ENCODE measurements around the gene GPR132. TPM values are rescaled to one million over a fixed set of nuclear protein-coding genes. Genes with fewer than 3 reads are reported as not detected.

Gene GPR132
- total RNA-seq, 1 experiment from 2014 or later = 0.10 TPM

DNA sequence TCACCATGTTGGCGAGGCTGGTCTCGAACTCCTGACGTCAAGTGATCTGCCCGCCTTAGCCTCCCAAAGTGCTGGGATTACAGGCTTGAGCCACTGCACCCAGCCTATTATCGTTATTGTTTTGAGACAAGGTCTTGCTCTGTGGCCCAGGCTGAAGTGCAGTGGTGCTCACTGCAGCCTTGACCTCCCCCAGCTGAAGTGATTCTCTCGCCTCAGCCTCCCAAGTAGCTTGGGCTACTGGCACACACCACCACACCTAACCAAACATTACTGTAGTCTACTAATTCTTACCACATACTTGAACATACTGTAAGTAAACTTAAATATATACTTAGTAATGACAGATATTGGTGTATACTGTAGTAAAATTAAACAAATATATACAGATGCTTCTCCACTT is 39.8 kb downstream of the GPR132 start:
- ATAC-seq = no peak
- DNase-seq (ENCODE audit: low read depth, low spot score) = no peak
- Histone ChIP-seq H3K9me2 (ENCODE audit: insufficient read depth) (no peaks in the 10 kb centered on the region), H3K4me2 (ENCODE audit: low read length) (peak overlapping the region; percentile 94), H3K27me3 (ENCODE audit: insufficient read depth, low read length) (no peaks in the 10 kb centered on the region), H3K27ac (ENCODE audit: low read depth, low read length) (no peak overlapping the region), H3K4me3 (replicated peaks in 1 of 2; ENCODE audit: low read depth in 1 of 2, low read length in 2 of 2) (no peak overlapping the region), H4K20me1 (ENCODE audit: insufficient read depth) (no peaks in the 10 kb centered on the region), H3K9ac (ENCODE audit: low read length) (peak overlapping the region; percentile 26; the same call in 1 of the 2 replicates), H3K36me3 (ENCODE audit: control insufficient read depth in 1 of 2, insufficient read depth in 2 of 2, low read length in 2 of 2) (no peaks in the 10 kb centered on the region), H3K4me1 (ENCODE audit: control insufficient read depth in 1 of 2, insufficient read depth in 2 of 2, low read length in 2 of 2) (peaks cover 31 to 63% of the 10 kb centered on the region in 2 experiments), H3K79me2 (ENCODE audit: insufficient read depth, low read length) (peaks cover 16% of the 10 kb centered on the region), H2AFZ (ENCODE audit: low read depth, low read length, poor library complexity, severe bottlenecking) (no peak overlapping the region), H3K9me3 (ENCODE audit: control insufficient read depth in 1 of 2, insufficient read depth in 1 of 2, low read depth in 1 of 2, low read length in 2 of 2) (no peaks in the 10 kb centered on the region)
- TF ChIP-seq, protein P1, sequence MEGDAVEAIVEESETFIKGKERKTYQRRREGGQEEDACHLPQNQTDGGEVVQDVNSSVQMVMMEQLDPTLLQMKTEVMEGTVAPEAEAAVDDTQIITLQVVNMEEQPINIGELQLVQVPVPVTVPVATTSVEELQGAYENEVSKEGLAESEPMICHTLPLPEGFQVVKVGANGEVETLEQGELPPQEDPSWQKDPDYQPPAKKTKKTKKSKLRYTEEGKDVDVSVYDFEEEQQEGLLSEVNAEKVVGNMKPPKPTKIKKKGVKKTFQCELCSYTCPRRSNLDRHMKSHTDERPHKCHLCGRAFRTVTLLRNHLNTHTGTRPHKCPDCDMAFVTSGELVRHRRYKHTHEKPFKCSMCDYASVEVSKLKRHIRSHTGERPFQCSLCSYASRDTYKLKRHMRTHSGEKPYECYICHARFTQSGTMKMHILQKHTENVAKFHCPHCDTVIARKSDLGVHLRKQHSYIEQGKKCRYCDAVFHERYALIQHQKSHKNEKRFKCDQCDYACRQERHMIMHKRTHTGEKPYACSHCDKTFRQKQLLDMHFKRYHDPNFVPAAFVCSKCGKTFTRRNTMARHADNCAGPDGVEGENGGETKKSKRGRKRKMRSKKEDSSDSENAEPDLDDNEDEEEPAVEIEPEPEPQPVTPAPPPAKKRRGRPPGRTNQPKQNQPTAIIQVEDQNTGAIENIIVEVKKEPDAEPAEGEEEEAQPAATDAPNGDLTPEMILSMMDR (IDR thresholded peaks at IDR 0.05 in 2 of 3, conservative IDR thresholded peaks at IDR 0.05 in 1 of 3; ENCODE audit: borderline replicate concordance in 1 of 3, insufficient read depth in 1 of 3, low read depth in 2 of 3, low read length in 2 of 3) = no peak
- TF ChIP-seq SRF (IDR thresholded peaks at IDR 0.05; ENCODE audit: low read depth) = no peak
- ChIA-PET POLR2A (interaction anchor here (0.8 to 1.3 kb wide), 2 partner anchors 53 to 486 kb away, joined by 3 to 5 read pairs; no protein-coding TSS in a partner anchor), CTCF (interaction anchor here (1.0 to 1.6 kb wide), 2 partner anchors 11 to 21 kb away, joined by 3 to 5 read pairs; no protein-coding TSS in a partner anchor), RAD21 (ENCODE audit: low non-redundant PET in 1 of 2, low total read pairs in 2 of 2, uncharacterized antibody in 2 of 2, unreplicated experiment in 2 of 2) (no interaction called here)
- BruUV-seq (replicated peaks) = no TSS peak
- intact Hi-C loops (cut with micrococcal nuclease) = no loop called here

DNA sequence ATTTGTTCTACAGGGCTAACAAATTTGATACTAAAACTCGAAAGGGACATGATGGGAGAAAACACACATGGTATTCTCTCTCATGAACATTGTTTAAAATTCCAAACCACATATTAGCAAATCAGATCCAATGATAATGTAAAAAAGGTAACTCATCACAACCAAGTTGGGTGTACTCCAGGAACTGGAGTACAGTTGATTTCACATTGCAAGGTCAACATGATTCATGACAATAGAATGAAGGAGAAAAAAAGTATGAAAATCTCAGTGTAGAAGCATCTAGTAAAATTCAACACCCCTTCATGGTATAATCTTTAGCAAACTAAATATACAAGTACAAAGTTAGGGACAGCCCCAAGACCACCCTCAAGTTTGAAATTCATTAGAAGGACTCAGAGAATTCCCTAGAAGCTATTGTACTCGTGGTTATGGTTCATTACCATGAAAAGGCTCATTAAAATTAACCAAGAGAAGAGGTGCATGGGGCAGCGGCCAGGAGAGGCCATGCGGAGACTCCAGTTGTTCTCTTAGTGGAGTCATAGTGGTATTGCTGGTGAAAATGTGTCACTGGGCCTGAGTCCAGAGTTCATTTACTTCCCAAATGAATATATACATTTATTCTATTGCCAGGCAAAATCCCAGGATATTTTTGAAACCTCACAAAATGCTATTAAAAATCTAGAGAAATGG is 41.3 kb downstream of the GPR132 start:
- ChIA-PET RAD21 (ENCODE audit: low non-redundant PET in 1 of 2, low total read pairs in 2 of 2, uncharacterized antibody in 2 of 2, unreplicated experiment in 2 of 2) (no interaction called here), CTCF (interaction anchor here (1.6 kb wide), 1 partner anchor 22 kb away, joined by 5 read pairs; no protein-coding TSS in a partner anchor), POLR2A (no interaction called here)
- Histone ChIP-seq H3K27ac (ENCODE audit: low read depth, low read length) (peak overlapping the region; percentile 31; the same call in 1 of the 2 replicates), H3K9me3 (ENCODE audit: control insufficient read depth in 1 of 2, insufficient read depth in 1 of 2, low read depth in 1 of 2, low read length in 2 of 2) (no peaks in the 10 kb centered on the region), H2AFZ (ENCODE audit: low read depth, low read length, poor library complexity, severe bottlenecking) (no peak overlapping the region), H3K4me3 (replicated peaks in 1 of 2; ENCODE audit: low read depth in 1 of 2, low read length in 2 of 2) (peak overlapping the region in 1 of 2 experiments; percentile 21; a peak in 1 of 4 replicates), H3K36me3 (ENCODE audit: control insufficient read depth in 1 of 2, insufficient read depth in 2 of 2, low read length in 2 of 2) (peaks cover 0 to 10% of the 10 kb centered on the region in 2 experiments; a peak in 1 of 4 replicates), H3K27me3 (ENCODE audit: insufficient read depth, low read length) (no peaks in the 10 kb centered on the region), H3K4me2 (ENCODE audit: low read length) (peak overlapping the region; percentile 94), H4K20me1 (ENCODE audit: insufficient read depth) (peaks cover 7% of the 10 kb centered on the region; the same call in 1 of the 2 replicates), H3K4me1 (ENCODE audit: control insufficient read depth in 1 of 2, insufficient read depth in 2 of 2, low read length in 2 of 2) (peaks cover 38 to 73% of the 10 kb centered on the region in 2 experiments), H3K9me2 (ENCODE audit: insufficient read depth) (no peaks in the 10 kb centered on the region), H3K9ac (ENCODE audit: low read length) (peak overlapping the region; percentile 93), H3K79me2 (ENCODE audit: insufficient read depth, low read length) (peaks cover 31% of the 10 kb centered on the region)
- BruUV-seq (replicated peaks) = no TSS peak
- DNase-seq (ENCODE audit: low read depth, low spot score) = peak; percentile 18
- no peak for ATAC-seq
- intact Hi-C loops (cut with micrococcal nuclease) = no loop called here
- TF ChIP-seq FOSL1 (IDR thresholded peaks at IDR 0.05; ENCODE audit: low read depth) (no peak), ZNF274 (IDR thresholded peaks at IDR 0.05; ENCODE audit: low read depth, low read length) (no peak), TCF7L2 (IDR thresholded peaks at IDR 0.05; ENCODE audit: borderline replicate concordance, extremely low read depth, insufficient read depth, insufficient read length) (no peak), ZFX (IDR thresholded peaks at IDR 0.05) (no peak), POLR2AphosphoS5 (IDR thresholded peaks at IDR 0.05; ENCODE audit: low read depth, low read length) (no peak; the same call in 1 of the 2 replicates), POLR2A (IDR thresholded peaks at IDR 0.05; ENCODE audit: borderline replicate concordance, extremely low read depth, insufficient read depth, insufficient read length) (no peak)
- TF ChIP-seq, protein P2, sequence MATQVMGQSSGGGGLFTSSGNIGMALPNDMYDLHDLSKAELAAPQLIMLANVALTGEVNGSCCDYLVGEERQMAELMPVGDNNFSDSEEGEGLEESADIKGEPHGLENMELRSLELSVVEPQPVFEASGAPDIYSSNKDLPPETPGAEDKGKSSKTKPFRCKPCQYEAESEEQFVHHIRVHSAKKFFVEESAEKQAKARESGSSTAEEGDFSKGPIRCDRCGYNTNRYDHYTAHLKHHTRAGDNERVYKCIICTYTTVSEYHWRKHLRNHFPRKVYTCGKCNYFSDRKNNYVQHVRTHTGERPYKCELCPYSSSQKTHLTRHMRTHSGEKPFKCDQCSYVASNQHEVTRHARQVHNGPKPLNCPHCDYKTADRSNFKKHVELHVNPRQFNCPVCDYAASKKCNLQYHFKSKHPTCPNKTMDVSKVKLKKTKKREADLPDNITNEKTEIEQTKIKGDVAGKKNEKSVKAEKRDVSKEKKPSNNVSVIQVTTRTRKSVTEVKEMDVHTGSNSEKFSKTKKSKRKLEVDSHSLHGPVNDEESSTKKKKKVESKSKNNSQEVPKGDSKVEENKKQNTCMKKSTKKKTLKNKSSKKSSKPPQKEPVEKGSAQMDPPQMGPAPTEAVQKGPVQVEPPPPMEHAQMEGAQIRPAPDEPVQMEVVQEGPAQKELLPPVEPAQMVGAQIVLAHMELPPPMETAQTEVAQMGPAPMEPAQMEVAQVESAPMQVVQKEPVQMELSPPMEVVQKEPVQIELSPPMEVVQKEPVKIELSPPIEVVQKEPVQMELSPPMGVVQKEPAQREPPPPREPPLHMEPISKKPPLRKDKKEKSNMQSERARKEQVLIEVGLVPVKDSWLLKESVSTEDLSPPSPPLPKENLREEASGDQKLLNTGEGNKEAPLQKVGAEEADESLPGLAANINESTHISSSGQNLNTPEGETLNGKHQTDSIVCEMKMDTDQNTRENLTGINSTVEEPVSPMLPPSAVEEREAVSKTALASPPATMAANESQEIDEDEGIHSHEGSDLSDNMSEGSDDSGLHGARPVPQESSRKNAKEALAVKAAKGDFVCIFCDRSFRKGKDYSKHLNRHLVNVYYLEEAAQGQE (IDR thresholded peaks at IDR 0.05; ENCODE audit: low read depth) = no peak
- TF ChIP-seq, protein P3, sequence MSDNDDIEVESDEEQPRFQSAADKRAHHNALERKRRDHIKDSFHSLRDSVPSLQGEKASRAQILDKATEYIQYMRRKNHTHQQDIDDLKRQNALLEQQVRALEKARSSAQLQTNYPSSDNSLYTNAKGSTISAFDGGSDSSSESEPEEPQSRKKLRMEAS (IDR thresholded peaks at IDR 0.05) = no peak
